ENCODE results near the gene SGK2.

SGK2 gene

GRCh38 chr20:43563991-43564390 is 5.2 kb downstream of the SGK2 start:
- no peaks in the 10 kb centered on the region for H4K20me1 ChIP-seq (ENCODE audit: control insufficient read depth, insufficient read depth, low read depth, low read length)
- no peaks in the 10 kb centered on the region for H3K9me3 ChIP-seq (ENCODE audit: control insufficient read depth, insufficient read depth, low read length)
- H3K27ac ChIP-seq (ENCODE audit: low read depth, low read length) = no peak overlapping the region
- no peaks in the 10 kb centered on the region for H3K27me3 ChIP-seq (ENCODE audit: control insufficient read depth, low read length)
- H3K79me2 ChIP-seq (ENCODE audit: control insufficient read depth, low read length) = no peaks in the 10 kb centered on the region
- no peak overlapping the region for H3K4me3 ChIP-seq (ENCODE audit: low read length)
- H3K9me2 ChIP-seq (replicated peaks; ENCODE audit: control insufficient read depth, low read length) = no peaks in the 10 kb centered on the region
- H3K4me1 ChIP-seq (ENCODE audit: control insufficient read depth, low read length) = no peaks in the 10 kb centered on the region
- no peak overlapping the region for H3K4me2 ChIP-seq (ENCODE audit: low read length)
- H3F3A ChIP-seq (ENCODE audit: control insufficient read depth, insufficient read depth) = no peaks in the 10 kb centered on the region
- no peaks in the 10 kb centered on the region for H3K36me3 ChIP-seq (ENCODE audit: control insufficient read depth, low read length)
- TF ChIP-seq CTCF (IDR thresholded peaks at IDR 0.05; ENCODE audit: low read depth, low read length, poor library complexity, severe bottlenecking) = no peak
- TF ChIP-seq EZH2phosphoT487 (IDR thresholded peaks at IDR 0.05; ENCODE audit: borderline replicate concordance, low read length) = no peak

GRCh38 chr20:43564455-43564854 is 5.6 kb downstream of the SGK2 start:
- Histone ChIP-seq H4K20me1 (ENCODE audit: control insufficient read depth, insufficient read depth, low read depth, low read length) (no peaks in the 10 kb centered on the region), H3F3A (ENCODE audit: control insufficient read depth, insufficient read depth) (no peaks in the 10 kb centered on the region), H3K79me2 (ENCODE audit: control insufficient read depth, low read length) (no peaks in the 10 kb centered on the region), H3K27me3 (ENCODE audit: control insufficient read depth, low read length) (no peaks in the 10 kb centered on the region), H3K4me2 (ENCODE audit: low read length) (no peak overlapping the region), H3K27ac (ENCODE audit: low read depth, low read length) (no peak overlapping the region), H3K36me3 (ENCODE audit: control insufficient read depth, low read length) (no peaks in the 10 kb centered on the region), H3K9me2 (replicated peaks; ENCODE audit: control insufficient read depth, low read length) (no peaks in the 10 kb centered on the region), H3K4me3 (ENCODE audit: low read length) (no peak overlapping the region), H3K9me3 (ENCODE audit: control insufficient read depth, insufficient read depth, low read length) (no peaks in the 10 kb centered on the region), H3K4me1 (ENCODE audit: control insufficient read depth, low read length) (no peaks in the 10 kb centered on the region)
- TF ChIP-seq EZH2phosphoT487 (IDR thresholded peaks at IDR 0.05; ENCODE audit: borderline replicate concordance, low read length) (no peak), CTCF (IDR thresholded peaks at IDR 0.05; ENCODE audit: low read depth, low read length, poor library complexity, severe bottlenecking) (no peak)

GRCh38 chr20:43564993-43565757 is 6.3 kb downstream of the SGK2 start:
- no peaks in the 10 kb centered on the region for H3K9me3 ChIP-seq (ENCODE audit: control insufficient read depth, insufficient read depth, low read length)
- no peaks in the 10 kb centered on the region for H3K4me1 ChIP-seq (ENCODE audit: control insufficient read depth, low read length)
- H3K9me2 ChIP-seq (replicated peaks; ENCODE audit: control insufficient read depth, low read length) = no peaks in the 10 kb centered on the region
- no peaks in the 10 kb centered on the region for H3F3A ChIP-seq (ENCODE audit: control insufficient read depth, insufficient read depth)
- no peaks in the 10 kb centered on the region for H4K20me1 ChIP-seq (ENCODE audit: control insufficient read depth, insufficient read depth, low read depth, low read length)
- H3K27me3 ChIP-seq (ENCODE audit: control insufficient read depth, low read length) = no peaks in the 10 kb centered on the region
- no peak overlapping the region for H3K4me2 ChIP-seq (ENCODE audit: low read length)
- no peaks in the 10 kb centered on the region for H3K36me3 ChIP-seq (ENCODE audit: control insufficient read depth, low read length)
- H3K79me2 ChIP-seq (ENCODE audit: control insufficient read depth, low read length) = no peaks in the 10 kb centered on the region
- no peak overlapping the region for H3K27ac ChIP-seq (ENCODE audit: low read depth, low read length)
- TF ChIP-seq CTCF (IDR thresholded peaks at IDR 0.05; ENCODE audit: low read depth, low read length, poor library complexity, severe bottlenecking) (no peak), EZH2phosphoT487 (IDR thresholded peaks at IDR 0.05; ENCODE audit: borderline replicate concordance, low read length) (no peak)
- H3K4me3 ChIP-seq (ENCODE audit: low read length) = no peak overlapping the region

All from DOHH2 (cell line).